ENCODE measurements around the gene NIN. TPM values are rescaled to one million over a fixed set of nuclear protein-coding genes. Genes with fewer than 3 reads are reported as not detected.

The NIN gene
- total RNA-seq, 1 experiment from 2014 or later: 37.1 TPM

DNA sequence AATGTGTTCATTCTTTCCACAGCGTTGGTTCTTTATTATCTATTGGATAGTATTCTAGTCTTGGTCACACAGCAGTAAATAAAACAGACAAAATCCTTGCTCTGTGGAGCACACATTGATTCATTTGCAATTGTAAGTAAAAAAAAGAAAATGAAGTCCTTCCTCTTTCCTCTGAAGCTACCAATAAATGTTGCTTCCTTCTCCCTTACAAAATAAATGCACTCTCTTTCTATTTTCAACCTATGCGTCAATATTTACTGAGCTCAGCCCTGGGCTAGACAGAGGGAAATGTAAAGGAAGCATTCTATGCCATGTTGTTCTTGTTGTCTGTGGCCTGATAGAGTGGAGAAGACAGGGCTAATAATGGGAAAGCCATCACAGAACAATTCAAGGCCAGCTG lies 43.8 kb upstream of the NIN start:
- ATAC-seq (no peak), DNase-seq (ENCODE audit: low read depth, low spot score) (no peak)
- CTCF ChIA-PET: interaction anchor here (0.5 kb wide), 1 partner anchor 515 kb away, joined by 3 read pairs; no protein-coding TSS in a partner anchor
- TF ChIP-seq CTCF (IDR thresholded peaks at IDR 0.05) (no peak), REST (IDR thresholded peaks at IDR 0.05; ENCODE audit: insufficient read depth in 1 of 2, low read depth in 2 of 2, low read length in 1 of 2) (no peak), TCF7L2 (IDR thresholded peaks at IDR 0.05; ENCODE audit: low read depth, low read length) (no peak), SIN3A (IDR thresholded peaks at IDR 0.05; ENCODE audit: borderline replicate concordance, insufficient read depth, low read depth, low read length) (no peak), POLR2AphosphoS5 (IDR thresholded peaks at IDR 0.05; ENCODE audit: low read depth, low read length) (no peak)
- Histone ChIP-seq H3K9me3 (ENCODE audit: control insufficient read depth, insufficient read depth, low read depth, low read length) (no peaks in the 10 kb centered on the region), H3K27ac (ENCODE audit: low read length) (no peak overlapping the region), H3K4me3 (ENCODE audit: low read depth in 2 of 2, low read length in 2 of 2) (no peak overlapping the region), H3K36me3 (ENCODE audit: control insufficient read depth, insufficient read depth, low read length) (no peaks in the 10 kb centered on the region), H3K4me1 (ENCODE audit: control insufficient read depth, insufficient read depth, low read length) (no peaks in the 10 kb centered on the region), H3K27me3 (ENCODE audit: control insufficient read depth, insufficient read depth, low read length) (peaks cover 15% of the 10 kb centered on the region)
- in situ Hi-C loops (cut with HindIII; ENCODE audit: low pct_unique_long_range_greater_than_20kb, low sequenced_read_pairs) (no loop called here), intact Hi-C loops (cut with micrococcal nuclease; ENCODE audit: unreplicated experiment) (no loop called here)
- no TSS peak for BruUV-seq (replicated peaks)
- POLR2A ChIA-PET: no interaction called here

DNA sequence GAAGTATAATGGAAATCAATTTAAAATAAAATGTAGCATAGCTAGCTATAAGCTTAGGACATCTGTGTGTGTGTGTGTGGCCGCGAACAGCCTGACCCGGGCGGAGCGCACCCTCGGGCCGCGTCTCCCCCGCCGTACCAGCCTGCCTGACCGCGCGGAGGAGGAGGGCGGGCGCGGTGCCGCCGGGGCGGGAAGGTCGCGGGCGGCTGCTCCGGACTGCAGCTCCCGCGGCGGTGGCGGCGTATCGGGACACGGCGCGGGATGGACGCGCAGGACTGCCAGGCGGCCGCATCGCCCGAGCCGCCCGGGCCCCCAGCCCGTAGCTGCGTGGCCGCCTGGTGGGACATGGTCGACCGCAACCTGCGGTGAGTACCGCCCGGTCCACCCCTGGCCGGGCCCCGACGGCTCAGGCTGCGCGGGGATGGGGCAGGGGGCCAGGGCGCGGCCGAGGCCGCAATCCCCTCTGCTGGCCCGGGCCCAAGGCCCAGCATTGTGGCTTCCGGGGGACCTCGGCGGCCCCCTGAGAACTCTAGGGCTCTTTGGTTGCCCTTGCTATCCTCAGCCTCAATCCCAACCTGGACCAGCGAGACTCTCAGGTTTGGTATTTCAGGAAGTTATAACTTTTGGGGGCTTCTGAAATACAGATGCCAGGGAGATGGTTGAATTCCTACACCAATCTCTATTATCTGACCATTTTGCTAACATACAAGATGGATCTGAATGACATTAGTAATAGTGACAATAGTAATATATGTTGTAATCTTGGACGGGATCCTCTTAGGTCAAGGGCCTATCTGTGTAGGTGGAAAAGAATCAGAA lies 41.2 kb upstream of the NIN start, which contains the start of gene ABHD12B:
TSS of gene ABHD12B (plus strand) at position 140 of the 819 bp plus-strand sequence. CDS start at position 262, 122 bp downstream.
- no peak for TF ChIP-seq CTCF (IDR thresholded peaks at IDR 0.05)
- TF ChIP-seq TCF7L2 (IDR thresholded peaks at IDR 0.05; ENCODE audit: low read depth, low read length): no peak
- ATAC-seq: peak; percentile 60
- DNase-seq (ENCODE audit: low read depth, low spot score): no peak
- intact Hi-C loops (cut with micrococcal nuclease; ENCODE audit: unreplicated experiment): no loop called here
- no peaks in the 10 kb centered on the region for H3K4me1 ChIP-seq (ENCODE audit: control insufficient read depth, insufficient read depth, low read length)
- no TSS peak for BruUV-seq (replicated peaks)
- peaks cover 18% of the 10 kb centered on the region for H3K27me3 ChIP-seq (ENCODE audit: control insufficient read depth, insufficient read depth, low read length)
- ChIA-PET CTCF (interaction anchor here (1.2 kb wide), 1 partner anchor 12 kb away, joined by 3 read pairs; no protein-coding TSS in a partner anchor), POLR2A (no interaction called here)
- H3K27ac ChIP-seq (ENCODE audit: low read length): no peak within 1 kb of the TSS
- no peaks in the 10 kb centered on the region for H3K9me3 ChIP-seq (ENCODE audit: control insufficient read depth, insufficient read depth, low read depth, low read length)
- H3K36me3 ChIP-seq (ENCODE audit: control insufficient read depth, insufficient read depth, low read length): no peaks in the 10 kb centered on the region
- in situ Hi-C loops (cut with HindIII; ENCODE audit: low pct_unique_long_range_greater_than_20kb, low sequenced_read_pairs): no loop called here
- no peak within 1 kb of the TSS for H3K4me3 ChIP-seq (ENCODE audit: low read depth in 2 of 2, low read length in 2 of 2)
